Lower lobe of right lung (tissue), 2 donors: ENCODE results near the gene PTGR3. TPM values are rescaled to one million over a fixed set of nuclear protein-coding genes. Genes with fewer than 3 reads are reported as not detected.
A peak's percentile ranks its signal among the peaks of the same experiment; 100 is the strongest.

Experiments used
- ATAC-seq, 2 donors: fragments of 200-7000 bp; cut with Tn5 transposase; one replicate each; pipeline ENCODE4 v1.9.1; 2020 to 2022; ENCODE audit warnings: mild to moderate bottlenecking in 2 of 2, moderate library complexity in 2 of 2
- DNase-seq: peaks from one replicate; pipeline ENCODE4 v3.0.0-alpha.2; 2020
- H3K27ac ChIP-seq: fragments of 200-600 bp; one replicate; pipeline ENCODE4 v1.8.0; 2022
- H3K27me3 ChIP-seq: fragments of 200-600 bp; one replicate; pipeline ENCODE4 v1.8.0; 2022; ENCODE audit warnings: low read depth
- H3K36me3 ChIP-seq: fragments of 200-600 bp; one replicate; pipeline ENCODE4 v1.8.0; 2022; ENCODE audit warnings: mild to moderate bottlenecking
- H3K4me1 ChIP-seq: fragments of 200-600 bp; one replicate; pipeline ENCODE4 v1.8.0; 2022
- H3K4me3 ChIP-seq: fragments of 200-600 bp; one replicate; pipeline ENCODE4 v1.8.0; 2022; ENCODE audit warnings: mild to moderate bottlenecking
- H3K9me3 ChIP-seq: fragments of 200-600 bp; one replicate; pipeline ENCODE4 v1.8.0; 2022
- intact Hi-C: fragments of 100-400 bp; cut with DNase I; formaldehyde crosslinking; loops from one replicate; pipeline ENCODE4 v1.11.0; 2022
- total RNA-seq: library from RNA; stranded (reverse); fragmentation: NEBNext Ultra II Directional; extraction: Animal tissue kit (Norgen Biotek cat#: 25700); gene quantifications from one replicate; pipeline ENCODE4 v1.2.1, GENCODE V29; 2021
- TF ChIP-seq, protein P1 (sequence below): fragments of 200-600 bp; IDR thresholded peaks from one replicate; pipeline ENCODE4 v1.8.0; 2022; ENCODE audit warnings: antibody characterized with exemption, mild to moderate bottlenecking
- donor health status: DM: no; HTN: yes; CAD: no; lungs with severe emphysema.

Gene PTGR3
- total RNA-seq, 1 donor from 2014 or later: 37.3 TPM

DNA sequence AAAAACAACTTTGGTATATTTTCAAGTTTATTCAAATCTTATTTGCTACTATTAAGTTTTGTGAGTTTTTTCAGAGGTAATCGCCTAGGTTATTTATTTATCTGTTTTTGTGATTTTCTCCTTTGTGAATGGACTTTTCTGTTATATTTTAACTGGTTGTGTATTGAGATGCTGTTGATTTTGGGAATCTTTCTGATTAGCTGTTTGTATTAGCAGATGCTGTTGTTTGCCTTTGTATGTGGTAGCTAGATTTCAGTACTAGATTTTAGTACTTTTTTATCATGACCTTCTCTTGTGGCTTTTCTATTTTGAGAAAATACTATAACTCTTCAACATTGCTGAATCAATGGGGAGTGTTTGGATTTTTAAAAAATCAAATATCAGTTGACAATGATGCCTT lies 44.1 kb upstream of the PTGR3 start:
- Histone ChIP-seq H3K36me3 (no peaks in the 10 kb centered on the region), H3K9me3 (no peaks in the 10 kb centered on the region), H3K27me3 (no peaks in the 10 kb centered on the region), H3K4me1 (peaks cover 36% of the 10 kb centered on the region), H3K4me3 (no peak overlapping the region), H3K27ac (no peak overlapping the region)
- ATAC-seq (no peak), DNase-seq (no peak)
- TF ChIP-seq, protein P1, sequence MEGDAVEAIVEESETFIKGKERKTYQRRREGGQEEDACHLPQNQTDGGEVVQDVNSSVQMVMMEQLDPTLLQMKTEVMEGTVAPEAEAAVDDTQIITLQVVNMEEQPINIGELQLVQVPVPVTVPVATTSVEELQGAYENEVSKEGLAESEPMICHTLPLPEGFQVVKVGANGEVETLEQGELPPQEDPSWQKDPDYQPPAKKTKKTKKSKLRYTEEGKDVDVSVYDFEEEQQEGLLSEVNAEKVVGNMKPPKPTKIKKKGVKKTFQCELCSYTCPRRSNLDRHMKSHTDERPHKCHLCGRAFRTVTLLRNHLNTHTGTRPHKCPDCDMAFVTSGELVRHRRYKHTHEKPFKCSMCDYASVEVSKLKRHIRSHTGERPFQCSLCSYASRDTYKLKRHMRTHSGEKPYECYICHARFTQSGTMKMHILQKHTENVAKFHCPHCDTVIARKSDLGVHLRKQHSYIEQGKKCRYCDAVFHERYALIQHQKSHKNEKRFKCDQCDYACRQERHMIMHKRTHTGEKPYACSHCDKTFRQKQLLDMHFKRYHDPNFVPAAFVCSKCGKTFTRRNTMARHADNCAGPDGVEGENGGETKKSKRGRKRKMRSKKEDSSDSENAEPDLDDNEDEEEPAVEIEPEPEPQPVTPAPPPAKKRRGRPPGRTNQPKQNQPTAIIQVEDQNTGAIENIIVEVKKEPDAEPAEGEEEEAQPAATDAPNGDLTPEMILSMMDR: no peak
- intact Hi-C loops: no loop called here

DNA sequence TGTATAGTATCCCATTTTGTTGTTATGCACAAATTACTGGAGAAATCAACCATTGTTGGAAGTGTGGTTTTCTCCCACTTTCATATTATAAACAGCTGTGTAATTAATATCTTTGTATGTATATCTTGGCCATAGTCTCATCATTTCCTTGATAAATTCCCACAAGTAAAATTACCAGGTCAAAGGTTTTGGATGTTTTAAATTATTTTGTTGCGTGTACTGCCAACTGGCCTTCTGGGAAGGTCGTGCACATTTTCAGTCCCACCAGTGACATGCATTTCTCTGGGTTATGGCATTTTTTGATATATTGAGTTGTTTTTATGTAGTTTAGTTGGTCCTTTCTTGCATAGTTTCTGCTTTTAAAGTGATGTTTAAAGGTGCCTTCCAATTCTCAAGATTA lies 43.2 kb upstream of the PTGR3 start:
- intact Hi-C loops: no loop called here

DNA sequence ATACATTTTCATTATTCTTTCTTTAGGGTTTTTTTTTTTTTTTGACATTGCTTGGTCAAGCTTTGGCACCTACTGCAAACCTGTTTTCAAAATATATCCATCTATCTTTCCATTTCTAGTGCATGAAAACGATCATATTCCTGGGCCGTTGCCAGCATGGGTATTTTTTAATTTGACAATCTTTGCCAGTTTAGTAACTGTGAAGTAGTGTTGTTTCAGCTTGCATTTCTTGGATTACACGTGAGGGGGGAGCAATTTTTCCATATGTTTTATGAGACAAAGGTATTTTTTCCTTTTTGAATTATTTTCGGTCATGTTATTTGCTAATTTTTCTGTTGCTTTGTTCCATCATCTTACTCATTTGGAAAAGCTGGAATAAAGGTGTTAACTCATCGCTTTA lies 42.5 kb upstream of the PTGR3 start:
- intact Hi-C loops: no loop called here
- TF ChIP-seq, protein P1: no peak
- no peaks in the 10 kb centered on the region for H3K9me3 ChIP-seq
- no peaks in the 10 kb centered on the region for H3K36me3 ChIP-seq
- ATAC-seq (no peak), DNase-seq (no peak)
- peaks cover 41% of the 10 kb centered on the region for H3K4me1 ChIP-seq
- H3K27ac ChIP-seq: no peak overlapping the region
- no peak overlapping the region for H3K4me3 ChIP-seq
- H3K27me3 ChIP-seq: no peaks in the 10 kb centered on the region

More for the DNA sequence above, 43.2 kb upstream of the PTGR3 start:
- Histone ChIP-seq H3K27me3 (no peaks in the 10 kb centered on the region), H3K9me3 (no peaks in the 10 kb centered on the region), H3K36me3 (no peaks in the 10 kb centered on the region), H3K4me1 (peaks cover 38% of the 10 kb centered on the region), H3K4me3 (no peak overlapping the region), H3K27ac (no peak overlapping the region)
- ATAC-seq: no peak
- DNase-seq: no peak
- TF ChIP-seq, protein P1: no peak

DNA sequence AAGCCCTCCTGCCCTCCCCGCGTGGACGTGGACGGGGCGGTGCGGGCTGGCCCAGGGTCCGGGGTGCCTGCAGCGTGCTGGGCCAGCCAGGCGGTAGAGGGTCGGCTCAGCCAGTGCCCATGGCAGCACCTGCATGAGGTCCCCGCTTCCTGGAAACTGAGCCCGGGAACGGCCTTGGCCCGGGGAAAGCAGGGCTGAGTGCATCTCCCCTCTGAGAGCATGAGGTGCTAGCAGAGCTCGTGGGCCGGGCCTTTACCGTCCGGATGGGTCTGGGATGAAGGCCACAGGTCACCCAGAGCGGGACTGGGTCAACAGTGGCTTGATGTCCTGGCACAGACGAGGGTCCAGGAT lies 41.5 kb upstream of the PTGR3 start:
- Histone ChIP-seq H3K27me3 (no peaks in the 10 kb centered on the region), H3K27ac (no peak overlapping the region), H3K4me3 (no peak overlapping the region), H3K9me3 (no peaks in the 10 kb centered on the region), H3K4me1 (peaks cover 32% of the 10 kb centered on the region), H3K36me3 (no peaks in the 10 kb centered on the region)
- DNase-seq (no peak), ATAC-seq (peak in 1 of 2 donors; percentile 47)
- intact Hi-C loops: no loop called here
- TF ChIP-seq, protein P1: no peak

GRCh38 chr18:75249672-75250470 lies 40.9 kb upstream of the PTGR3 start:
- H3K27ac ChIP-seq: no peak overlapping the region
- TF ChIP-seq, protein P1: no peak
- H3K9me3 ChIP-seq: no peaks in the 10 kb centered on the region
- H3K4me1 ChIP-seq: peaks cover 32% of the 10 kb centered on the region
- ATAC-seq (peak; percentile 13 to 43), DNase-seq (no peak)
- no peak overlapping the region for H3K4me3 ChIP-seq
- H3K36me3 ChIP-seq: no peaks in the 10 kb centered on the region
- H3K27me3 ChIP-seq: no peaks in the 10 kb centered on the region
- intact Hi-C loops: no loop called here
